Chondrocyte (in vitro differentiated cells): ENCODE measurements around the gene RFPL3. TPM values are rescaled to one million over a fixed set of nuclear protein-coding genes. Genes with fewer than 3 reads are reported as not detected.
A peak's percentile ranks its signal among the peaks of the same experiment; 100 is the strongest.
"Not testable (repeated sequence)": the region's sequence is repeated elsewhere in the genome, so short reads cannot be mapped to it uniquely, and the experiment has no call there.

ENCODE experiments used
- DNase-seq: peaks from one replicate; pipeline ENCODE4 v3.0.0; 2021; ENCODE audit warnings: mixed read lengths, low spot score
- H3K27ac Mint-ChIP-seq: one replicate; pipeline ENCODE4 v1.8.0; 2021; ENCODE audit warnings: mild to moderate bottlenecking, moderate library complexity, mixed read lengths; ENCODE audit not compliant: unreplicated experiment
- H3K27me3 Mint-ChIP-seq: 2 replicates; pipeline ENCODE4 v1.8.0; 2021; ENCODE audit warnings: low read depth, mixed read lengths
- H3K36me3 Mint-ChIP-seq: 2 replicates; pipeline ENCODE4 v1.8.0; 2021; ENCODE audit warnings: low read depth, mixed read lengths
- H3K4me1 Mint-ChIP-seq: 2 replicates; pipeline ENCODE4 v1.8.0; 2021; ENCODE audit warnings: low read depth, mild to moderate bottlenecking, mixed read lengths
- H3K4me3 Mint-ChIP-seq: one replicate; pipeline ENCODE4 v1.8.0; 2021; ENCODE audit warnings: mild to moderate bottlenecking, moderate library complexity, mixed read lengths; ENCODE audit not compliant: unreplicated experiment
- H3K9me3 Mint-ChIP-seq: 2 replicates; pipeline ENCODE4 v1.8.0; 2021; ENCODE audit warnings: low read depth, mixed read lengths
- CTCF ChIP-seq: fragments of 200-600 bp; sonication (generic); IDR thresholded peaks from 2 replicates; pipeline ENCODE4 v1.5.0; 2021; ENCODE audit warnings: antibody characterized with exemption, mild to moderate bottlenecking, moderate library complexity
- total RNA-seq: library from RNA; stranded (reverse); gene quantifications from 3 replicates; pipeline ENCODE4 v1.2.1, GENCODE V29; 2021

RFPL3 gene
- total RNA-seq, 1 donor from 2014 or later = not detected

DNA sequence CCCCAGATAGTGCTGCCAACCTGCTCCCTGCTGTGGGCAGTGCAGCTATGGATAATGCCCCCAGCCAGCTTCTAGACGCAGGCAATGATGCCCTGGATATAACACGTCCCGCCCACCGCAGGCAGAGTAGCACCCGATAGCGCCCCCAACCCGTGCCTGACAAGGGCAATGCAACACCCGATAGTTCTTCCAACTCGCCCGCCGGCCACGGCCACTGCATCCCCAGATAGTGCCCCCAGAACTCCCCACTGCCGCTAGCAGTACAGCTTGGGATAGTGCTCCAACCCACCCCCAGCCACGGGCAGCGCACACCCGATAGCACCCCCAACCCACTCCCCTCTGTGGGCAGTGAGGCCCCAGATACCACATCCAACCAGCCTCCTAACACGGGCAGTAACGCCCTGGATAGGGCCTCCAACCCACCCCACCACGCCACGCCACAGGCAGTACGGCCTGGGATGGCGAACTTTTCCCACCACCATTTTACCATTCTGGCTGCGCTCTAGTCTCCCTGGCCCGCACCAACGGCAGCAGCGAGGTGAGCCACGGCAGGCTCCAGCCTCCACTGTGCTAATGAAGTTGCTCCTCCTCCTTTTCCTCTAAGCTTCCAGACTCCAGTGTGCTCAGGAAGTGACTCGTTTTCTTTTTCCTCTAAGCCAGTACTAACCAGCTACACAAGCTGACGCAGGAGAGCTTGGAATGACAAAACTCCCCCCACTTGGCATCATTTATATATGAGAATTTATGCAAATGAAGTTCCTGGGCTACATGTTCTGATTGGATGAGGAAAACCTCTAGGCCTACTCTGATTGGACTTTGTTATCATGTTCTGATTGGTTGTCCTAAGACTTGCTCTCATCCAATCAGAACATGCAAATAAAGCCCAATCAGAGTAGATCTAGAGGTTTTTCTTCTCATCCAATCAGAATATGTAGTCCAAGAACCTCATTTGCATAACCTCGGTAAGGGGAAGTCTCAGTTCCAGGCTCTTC lies 3.0 kb upstream of the RFPL3 start:
- Mint-ChIP-seq H3K9me3 (no peaks in the 10 kb centered on the region), H3K4me3 (no peak overlapping the region), H3K27ac (no peak overlapping the region), H3K36me3 (no peaks in the 10 kb centered on the region), H3K4me1 (no peaks in the 10 kb centered on the region), H3K27me3 (peaks cover 3% of the 10 kb centered on the region)
- no peak for TF ChIP-seq CTCF
- DNase-seq = no peak

- H3K27ac Mint-ChIP-seq = no peak overlapping the region
- H3K9me3 Mint-ChIP-seq = no peaks in the 10 kb centered on the region
- no peaks in the 10 kb centered on the region for H3K4me1 Mint-ChIP-seq
- DNase-seq = no peak
- TF ChIP-seq CTCF = peak; percentile 10
- H3K36me3 Mint-ChIP-seq = no peaks in the 10 kb centered on the region
- no peak overlapping the region for H3K4me3 Mint-ChIP-seq
- peaks cover 1% of the 10 kb centered on the region for H3K27me3 Mint-ChIP-seq
These were observed 1.9 kb upstream of the RFPL3 start for GRCh38 chr22:32355760-32356159.

GRCh38 chr22:32360096-32360495 lies 2.4 kb downstream of the RFPL3 start:
- H3K4me3 Mint-ChIP-seq, H3K36me3 Mint-ChIP-seq, DNase-seq, H3K4me1 Mint-ChIP-seq, H3K9me3 Mint-ChIP-seq, H3K27ac Mint-ChIP-seq: not testable (repeated sequence)
- peaks cover 18% of the 10 kb centered on the region for H3K27me3 Mint-ChIP-seq

GRCh38 chr22:32361257-32361656 lies 3.6 kb downstream of the RFPL3 start:
- no peaks in the 10 kb centered on the region for H3K36me3 Mint-ChIP-seq
- H3K4me3 Mint-ChIP-seq = no peak overlapping the region
- H3K27me3 Mint-ChIP-seq = peaks cover 26% of the 10 kb centered on the region
- H3K4me1 Mint-ChIP-seq = no peaks in the 10 kb centered on the region
- DNase-seq = no peak
- no peaks in the 10 kb centered on the region for H3K9me3 Mint-ChIP-seq
- no peak overlapping the region for H3K27ac Mint-ChIP-seq
- TF ChIP-seq CTCF = no peak

DNA sequence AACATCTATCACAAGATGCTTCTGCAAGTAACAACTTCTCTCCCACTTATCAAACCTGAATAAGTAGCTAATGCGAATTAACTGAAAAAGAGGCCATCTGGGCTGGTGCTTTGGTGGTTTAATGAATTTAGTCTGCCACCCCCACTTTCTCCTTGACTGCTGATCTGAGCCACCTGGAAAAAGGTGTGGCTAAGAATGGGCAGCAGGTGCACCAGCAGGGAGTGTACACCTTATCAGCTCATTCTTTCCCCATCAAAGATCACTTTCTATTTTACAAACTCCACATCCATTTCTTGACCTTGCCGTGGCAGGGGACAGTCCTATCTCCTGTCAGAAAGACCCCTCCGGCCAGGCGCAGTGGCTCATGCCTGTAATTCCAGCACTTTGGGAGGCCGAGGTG lies 6.5 kb downstream of the RFPL3 start:
- no peak overlapping the region for H3K27ac Mint-ChIP-seq
- peaks cover 27% of the 10 kb centered on the region for H3K27me3 Mint-ChIP-seq
- no peaks in the 10 kb centered on the region for H3K9me3 Mint-ChIP-seq

More for the DNA sequence above, 6.5 kb downstream of the RFPL3 start:
- no peaks in the 10 kb centered on the region for H3K36me3 Mint-ChIP-seq
- no peaks in the 10 kb centered on the region for H3K4me1 Mint-ChIP-seq
- DNase-seq = no peak
- no peak for TF ChIP-seq CTCF
- H3K4me3 Mint-ChIP-seq = no peak overlapping the region
